Ishikawa (cell line): Measurements from ENCODE around the gene SETBP1.

Experiments
- CREB1 ChIP-seq: IDR thresholded peaks from 2 replicates; pipeline ENCODE4 v1.6.1; 2012; ENCODE audit warnings: low read depth
- EP300 ChIP-seq: IDR thresholded peaks from 2 replicates; pipeline ENCODE4 v1.6.1; 2012; ENCODE audit warnings: borderline replicate concordance
- NFIC ChIP-seq: IDR thresholded peaks from 2 replicates; pipeline ENCODE4 v1.6.1; 2012
- RAD21 ChIP-seq: IDR thresholded peaks from 2 replicates; pipeline ENCODE4 v1.6.1; 2012; ENCODE audit warnings: low read depth
- TAF1 ChIP-seq: IDR thresholded peaks from 2 replicates; pipeline ENCODE4 v1.6.1; 2012; ENCODE audit warnings: low read depth, mild to moderate bottlenecking
- YY1 ChIP-seq: IDR thresholded peaks from 2 replicates; pipeline ENCODE4 v1.6.1; 2012; ENCODE audit warnings: low read depth
- ZBTB7A ChIP-seq: IDR thresholded peaks from 2 replicates; pipeline ENCODE4 v1.6.1; 2012; ENCODE audit warnings: low read depth
- TF ChIP-seq, protein P1 (sequence below): IDR thresholded peaks from 2 replicates; pipeline ENCODE4 v1.6.1; 2012; ENCODE audit warnings: low read depth, mild to moderate bottlenecking
- TF ChIP-seq, protein P2 (sequence below): IDR thresholded peaks from 2 replicates; pipeline ENCODE4 v1.6.1; 2012
- TF ChIP-seq, protein P3 (sequence below): IDR thresholded peaks from 2 replicates; pipeline ENCODE4 v1.6.1; 2012

GRCh38 chr18:45012286-45012685 is 331.6 kb downstream of the SETBP1 start:
- no peak for TF ChIP-seq ZBTB7A
- TF ChIP-seq, protein P1, sequence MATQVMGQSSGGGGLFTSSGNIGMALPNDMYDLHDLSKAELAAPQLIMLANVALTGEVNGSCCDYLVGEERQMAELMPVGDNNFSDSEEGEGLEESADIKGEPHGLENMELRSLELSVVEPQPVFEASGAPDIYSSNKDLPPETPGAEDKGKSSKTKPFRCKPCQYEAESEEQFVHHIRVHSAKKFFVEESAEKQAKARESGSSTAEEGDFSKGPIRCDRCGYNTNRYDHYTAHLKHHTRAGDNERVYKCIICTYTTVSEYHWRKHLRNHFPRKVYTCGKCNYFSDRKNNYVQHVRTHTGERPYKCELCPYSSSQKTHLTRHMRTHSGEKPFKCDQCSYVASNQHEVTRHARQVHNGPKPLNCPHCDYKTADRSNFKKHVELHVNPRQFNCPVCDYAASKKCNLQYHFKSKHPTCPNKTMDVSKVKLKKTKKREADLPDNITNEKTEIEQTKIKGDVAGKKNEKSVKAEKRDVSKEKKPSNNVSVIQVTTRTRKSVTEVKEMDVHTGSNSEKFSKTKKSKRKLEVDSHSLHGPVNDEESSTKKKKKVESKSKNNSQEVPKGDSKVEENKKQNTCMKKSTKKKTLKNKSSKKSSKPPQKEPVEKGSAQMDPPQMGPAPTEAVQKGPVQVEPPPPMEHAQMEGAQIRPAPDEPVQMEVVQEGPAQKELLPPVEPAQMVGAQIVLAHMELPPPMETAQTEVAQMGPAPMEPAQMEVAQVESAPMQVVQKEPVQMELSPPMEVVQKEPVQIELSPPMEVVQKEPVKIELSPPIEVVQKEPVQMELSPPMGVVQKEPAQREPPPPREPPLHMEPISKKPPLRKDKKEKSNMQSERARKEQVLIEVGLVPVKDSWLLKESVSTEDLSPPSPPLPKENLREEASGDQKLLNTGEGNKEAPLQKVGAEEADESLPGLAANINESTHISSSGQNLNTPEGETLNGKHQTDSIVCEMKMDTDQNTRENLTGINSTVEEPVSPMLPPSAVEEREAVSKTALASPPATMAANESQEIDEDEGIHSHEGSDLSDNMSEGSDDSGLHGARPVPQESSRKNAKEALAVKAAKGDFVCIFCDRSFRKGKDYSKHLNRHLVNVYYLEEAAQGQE: no peak
- TF ChIP-seq CREB1: no peak
- TF ChIP-seq, protein P2, sequence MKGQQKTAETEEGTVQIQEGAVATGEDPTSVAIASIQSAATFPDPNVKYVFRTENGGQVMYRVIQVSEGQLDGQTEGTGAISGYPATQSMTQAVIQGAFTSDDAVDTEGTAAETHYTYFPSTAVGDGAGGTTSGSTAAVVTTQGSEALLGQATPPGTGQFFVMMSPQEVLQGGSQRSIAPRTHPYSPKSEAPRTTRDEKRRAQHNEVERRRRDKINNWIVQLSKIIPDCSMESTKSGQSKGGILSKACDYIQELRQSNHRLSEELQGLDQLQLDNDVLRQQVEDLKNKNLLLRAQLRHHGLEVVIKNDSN: no peak
- TF ChIP-seq TAF1: no peak
- TF ChIP-seq, protein P3, sequence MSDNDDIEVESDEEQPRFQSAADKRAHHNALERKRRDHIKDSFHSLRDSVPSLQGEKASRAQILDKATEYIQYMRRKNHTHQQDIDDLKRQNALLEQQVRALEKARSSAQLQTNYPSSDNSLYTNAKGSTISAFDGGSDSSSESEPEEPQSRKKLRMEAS: no peak
- TF ChIP-seq RAD21: no peak
- TF ChIP-seq YY1: no peak
- no peak for TF ChIP-seq EP300
- no peak for TF ChIP-seq NFIC
